ENCODE measurements around the gene CCDC13. TPM values are rescaled to one million over a fixed set of nuclear protein-coding genes. Genes with fewer than 3 reads are reported as not detected.

The CCDC13 gene
- total RNA-seq, 1 donor from 2014 or later: 1.1 TPM

GRCh38 chr3:42752441-42752840, 20.6 kb downstream of the CCDC13 start:
- DNase-seq: no peak

- DNase-seq: no peak
Measured at GRCh38 chr3:42751609-42752008, 21.4 kb downstream of the CCDC13 start.

GRCh38 chr3:42750834-42751233, 22.2 kb downstream of the CCDC13 start:
- DNase-seq: no peak

GRCh38 chr3:42749753-42750231, 23.3 kb downstream of the CCDC13 start:
- no peak for DNase-seq

GRCh38 chr3:42749025-42749752, 23.9 kb downstream of the CCDC13 start:
- DNase-seq: no peak

GRCh38 chr3:42747581-42747980, 25.5 kb downstream of the CCDC13 start:
- no peak for DNase-seq

GRCh38 chr3:42746455-42747450, 26.3 kb downstream of the CCDC13 start:
- peak; percentile 87 for DNase-seq

GRCh38 chr3:42745776-42746454, 27.1 kb downstream of the CCDC13 start:
- DNase-seq: no peak

GRCh38 chr3:42745291-42745745, 27.7 kb downstream of the CCDC13 start:
- no peak for DNase-seq

GRCh38 chr3:42743204-42743995, 29.7 kb downstream of the CCDC13 start:
- no peak for DNase-seq

- DNase-seq: no peak
Measured at GRCh38 chr3:42742688-42743087, 30.4 kb downstream of the CCDC13 start.

GRCh38 chr3:42742259-42742658, 30.8 kb downstream of the CCDC13 start:
- no peak for DNase-seq

GRCh38 chr3:42741796-42742195, 31.3 kb downstream of the CCDC13 start:
- DNase-seq: no peak

- DNase-seq: peak; percentile 78
Measured at GRCh38 chr3:42739401-42740158, 33.5 kb downstream of the CCDC13 start.

- DNase-seq: no peak
Measured at GRCh38 chr3:42736531-42736930, 36.5 kb downstream of the CCDC13 start.

GRCh38 chr3:42736081-42736480, 37.0 kb downstream of the CCDC13 start:
- no peak for DNase-seq

- DNase-seq: no peak
Measured at GRCh38 chr3:42735615-42736014, 37.4 kb downstream of the CCDC13 start.

GRCh38 chr3:42735019-42735418, 38.0 kb downstream of the CCDC13 start:
- no peak for DNase-seq

- no peak for DNase-seq
Measured at GRCh38 chr3:42734263-42734860, 38.7 kb downstream of the CCDC13 start.

All from tongue (tissue), 2 donors.